D721Med (cell line): ENCODE data around the gene BMP6.

Source experiments
- DNase-seq: peaks from one replicate; pipeline ENCODE4 v3.0.0; 2011; ENCODE audit warnings: low spot score; ENCODE audit not compliant: insufficient read length
- FAIRE-seq: peaks from 2 replicates; lab custom pipeline; 2011; peaks lifted over from hg19 to GRCh38; lab: Jason Lieb, UNC
- CTCF ChIP-seq: IDR thresholded peaks from 2 replicates; pipeline ENCODE4 v1.5.1; 2012; ENCODE audit warnings: mild to moderate bottlenecking, control low read depth; ENCODE audit not compliant: insufficient read depth; ENCODE audit errors: missing control alignments

Gene BMP6

GRCh38 chr6:7727086-7727945, 1.4 kb downstream of the BMP6 start:
- FAIRE-seq: no peak
- no peak for TF ChIP-seq CTCF

GRCh38 chr6:7727946-7728854, 2.3 kb downstream of the BMP6 start:
- no peak for FAIRE-seq
- peak; percentile 27 for DNase-seq
- TF ChIP-seq CTCF: no peak

More at GRCh38 chr6:7727086-7727945, 1.4 kb downstream of the BMP6 start:
- DNase-seq: no peak

- TF ChIP-seq CTCF: no peak
- FAIRE-seq: no peak
- no peak for DNase-seq
These were observed 3.1 kb downstream of the BMP6 start for GRCh38 chr6:7728855-7729590.

- no peak for TF ChIP-seq CTCF
- FAIRE-seq (no peak), DNase-seq (no peak)
These were observed 4.3 kb downstream of the BMP6 start for GRCh38 chr6:7730001-7730783.

- DNase-seq: no peak
These were observed 4.9 kb downstream of the BMP6 start for GRCh38 chr6:7730784-7731227.

More at GRCh38 chr6:7730784-7731227, 4.9 kb downstream of the BMP6 start:
- no peak for TF ChIP-seq CTCF
- FAIRE-seq: no peak
